HG02798 (cell line): Measurements from ENCODE around the gene EPC1.
"Not testable (repeated sequence)": the region's sequence is repeated elsewhere in the genome, so short reads cannot be mapped to it uniquely, and the experiment has no call there.

Experiments used
- ATAC-seq: cut with Tn5 transposase; IDR thresholded peaks from one replicate; pipeline ENCODE4 v1.9.1; 2021; ENCODE audit warnings: mild to moderate bottlenecking; ENCODE audit not compliant: unreplicated experiment, poor library complexity

The EPC1 gene

GRCh38 chr10:32241946-32242345 is 105.0 kb downstream of the EPC1 start:
- ATAC-seq, result no peak

GRCh38 chr10:32240471-32240870 is 106.5 kb downstream of the EPC1 start:
- no peak for ATAC-seq

GRCh38 chr10:32239769-32240168 is 107.2 kb downstream of the EPC1 start:
- no peak for ATAC-seq

GRCh38 chr10:32237644-32238345 is 109.2 kb downstream of the EPC1 start:
- ATAC-seq, result no peak

GRCh38 chr10:32234471-32234870 is 112.5 kb downstream of the EPC1 start:
- ATAC-seq, result no peak

GRCh38 chr10:32233375-32233774 is 113.6 kb downstream of the EPC1 start:
- not testable (repeated sequence) for ATAC-seq

GRCh38 chr10:32232378-32232777 is 114.6 kb downstream of the EPC1 start:
- ATAC-seq, result no peak

- ATAC-seq, result not testable (repeated sequence)
These were observed 117.2 kb downstream of the EPC1 start for GRCh38 chr10:32229788-32230187.

- ATAC-seq, result no peak
These were observed 117.8 kb downstream of the EPC1 start for GRCh38 chr10:32229170-32229569.

GRCh38 chr10:32227802-32228201 is 119.2 kb downstream of the EPC1 start:
- ATAC-seq, result no peak

- no peak for ATAC-seq
These were observed 120.3 kb downstream of the EPC1 start for GRCh38 chr10:32226624-32227023.

- ATAC-seq, result no peak
These were observed 121.0 kb downstream of the EPC1 start for GRCh38 chr10:32225976-32226375.

- ATAC-seq, result not testable (repeated sequence)
These were observed 124.6 kb downstream of the EPC1 start for GRCh38 chr10:32222376-32222775.

GRCh38 chr10:32219156-32219555 is 127.8 kb downstream of the EPC1 start:
- ATAC-seq, result not testable (repeated sequence)

- ATAC-seq, result not testable (repeated sequence)
These were observed 128.5 kb downstream of the EPC1 start for GRCh38 chr10:32218206-32219044.
